ENCODE data around the gene SH3PXD2A. TPM values are rescaled to one million over a fixed set of nuclear protein-coding genes. Genes with fewer than 3 reads are reported as not detected.

Gene SH3PXD2A
- total and polyA plus RNA-seq, 2 donors (not counting 1 experiment from before 2014, with no cell fraction given) = 3.2 to 33.5 TPM

- TF ChIP-seq CTCF (IDR thresholded peaks at IDR 0.05) (no peak), EZH2 (IDR thresholded peaks at IDR 0.05; ENCODE audit: borderline replicate concordance, insufficient read depth, low read depth, low read length, poor library complexity, severe bottlenecking) (no peak)
- H3K9ac ChIP-seq (ENCODE audit: low read length) = no peak overlapping the region
- no peak for ATAC-seq (ENCODE audit: low read depth)
- DNase-seq = no peak
- Mint-ChIP-seq H3K9me3 (ENCODE audit: insufficient read depth) (no peaks in the 10 kb centered on the region), H3K27me3 (no peaks in the 10 kb centered on the region), H3K4me3 (no peak overlapping the region), H3K4me1 (no peaks in the 10 kb centered on the region), H3K27ac (no peak overlapping the region)
- H2AFZ ChIP-seq (ENCODE audit: insufficient read depth, low read depth, low read length, poor library complexity, severe bottlenecking) = no peak overlapping the region
- ChIA-PET CTCF (interaction anchor here (5.8 kb wide), 1 partner anchor 85 kb away, joined by 35 read pairs; no protein-coding TSS in a partner anchor), POLR2A (interaction anchor here (0.7 kb wide), 1 partner anchor 43 kb away, joined by 4 read pairs; no protein-coding TSS in a partner anchor)
- intact Hi-C loops (cut with micrococcal nuclease) = no loop called here
- no peak overlapping the region for H3K4me3 ChIP-seq (ENCODE audit: control extremely low read depth in 1 of 5, extremely low read depth in 1 of 5, insufficient read depth in 1 of 5, low read depth in 2 of 5, low read length in 4 of 5)
- H3K36me3 ChIP-seq (replicated peaks in 1 of 2; ENCODE audit: control extremely low read depth in 1 of 2, control insufficient read depth in 1 of 2, extremely low read depth in 1 of 2, insufficient read depth in 2 of 2, low read length in 1 of 2) = peaks cover 0 to 9% of the 10 kb centered on the region in 2 experiments
- no peaks in the 10 kb centered on the region for H3K27me3 ChIP-seq (replicated peaks in 1 of 4; ENCODE audit: control extremely low read depth in 1 of 4, control insufficient read depth in 3 of 4, insufficient read depth in 4 of 4, low read length in 3 of 4)
- no peak overlapping the region for H3K4me2 ChIP-seq (replicated peaks; ENCODE audit: low read depth, low read length, poor library complexity, severe bottlenecking)
- H3K9me3 ChIP-seq (ENCODE audit: control extremely low read depth in 1 of 3, control insufficient read depth in 2 of 3, insufficient read depth in 1 of 3, low read length in 2 of 3) = peaks cover 0 to 4% (median 0%) of the 10 kb centered on the region in 3 donors
- H4K20me1 ChIP-seq (ENCODE audit: control insufficient read depth, insufficient read depth, low read length, poor library complexity, severe bottlenecking) = no peaks in the 10 kb centered on the region
- 98% methylated on average over 5 of the region's 7 CpGs for WGBS (ENCODE audit: insufficient coverage)
- H3K27ac ChIP-seq (ENCODE audit: low read length in 2 of 2) = no peak overlapping the region
- no peaks in the 10 kb centered on the region for H3K4me1 ChIP-seq (ENCODE audit: control insufficient read depth in 2 of 2, insufficient read depth in 2 of 2, low read length in 2 of 2)
- no peaks in the 10 kb centered on the region for H3K79me2 ChIP-seq (ENCODE audit: control insufficient read depth, insufficient read depth, low read length)
These were observed 254.3 kb downstream of the SH3PXD2A start for GRCh38 chr10:103600956-103601569.

GRCh38 chr10:103600325-103600724 lies 255.1 kb downstream of the SH3PXD2A start:
- no peak overlapping the region for H3K4me3 Mint-ChIP-seq
- H3K9ac ChIP-seq (ENCODE audit: low read length) = no peak overlapping the region
- no peaks in the 10 kb centered on the region for H3K27me3 ChIP-seq (replicated peaks in 1 of 4; ENCODE audit: control extremely low read depth in 1 of 4, control insufficient read depth in 3 of 4, insufficient read depth in 4 of 4, low read length in 3 of 4)
- ChIA-PET CTCF (interaction anchor here (2.1 to 5.8 kb wide), 2 partner anchors 86 to 89 kb away, joined by 7 to 35 read pairs; no protein-coding TSS in a partner anchor), POLR2A (no interaction called here)
- no peaks in the 10 kb centered on the region for H3K4me1 Mint-ChIP-seq
- H3K9me3 Mint-ChIP-seq (ENCODE audit: insufficient read depth) = no peaks in the 10 kb centered on the region
- intact Hi-C loops (cut with micrococcal nuclease) = no loop called here
- H3K27ac Mint-ChIP-seq = no peak overlapping the region
- H3K4me1 ChIP-seq (ENCODE audit: control insufficient read depth in 2 of 2, insufficient read depth in 2 of 2, low read length in 2 of 2) = no peaks in the 10 kb centered on the region
- ATAC-seq (ENCODE audit: low read depth) (no peak), DNase-seq (no peak)
- no peaks in the 10 kb centered on the region for H4K20me1 ChIP-seq (ENCODE audit: control insufficient read depth, insufficient read depth, low read length, poor library complexity, severe bottlenecking)
- 87% methylated on average over 6 of the region's 6 CpGs for WGBS (ENCODE audit: insufficient coverage)
- H3K27ac ChIP-seq (ENCODE audit: low read length in 2 of 2) = no peak overlapping the region
- no peak for TF ChIP-seq CTCF (IDR thresholded peaks at IDR 0.05)
- H3K4me2 ChIP-seq (replicated peaks; ENCODE audit: low read depth, low read length, poor library complexity, severe bottlenecking) = no peak overlapping the region
- H3K4me3 ChIP-seq (ENCODE audit: control extremely low read depth in 1 of 5, extremely low read depth in 1 of 5, insufficient read depth in 1 of 5, low read depth in 2 of 5, low read length in 4 of 5) = no peak overlapping the region
- no peaks in the 10 kb centered on the region for H3K79me2 ChIP-seq (ENCODE audit: control insufficient read depth, insufficient read depth, low read length)
- H3K9me3 ChIP-seq (ENCODE audit: control extremely low read depth in 1 of 3, control insufficient read depth in 2 of 3, insufficient read depth in 1 of 3, low read length in 2 of 3) = no peaks in the 10 kb centered on the region
- no peak overlapping the region for H2AFZ ChIP-seq (ENCODE audit: insufficient read depth, low read depth, low read length, poor library complexity, severe bottlenecking)
- H3K36me3 ChIP-seq (replicated peaks in 1 of 2; ENCODE audit: control extremely low read depth in 1 of 2, control insufficient read depth in 1 of 2, extremely low read depth in 1 of 2, insufficient read depth in 2 of 2, low read length in 1 of 2) = peaks cover 0 to 9% of the 10 kb centered on the region in 2 experiments
- H3K27me3 Mint-ChIP-seq = no peaks in the 10 kb centered on the region
